CD14-positive monocyte (primary cell): ENCODE measurements around the gene ARHGEF6. TPM values are rescaled to one million over a fixed set of nuclear protein-coding genes. Genes with fewer than 3 reads are reported as not detected.

Source experiments
- DNase-seq, 3 donors: peaks; one replicate each; pipeline ENCODE4 v3.0.0-alpha.2; 2011 to 2022
- H2AFZ ChIP-seq: 2 replicates; pipeline ENCODE4 v1.6.0; 2012; ENCODE audit warnings: mild to moderate bottlenecking, low read depth, low read length, inconsistent platforms; ENCODE audit not compliant: insufficient read depth, poor library complexity, severe bottlenecking
- H3K27ac ChIP-seq, 2 donors: 1 replicate in 1 of 2; 2 replicates in 1 of 2; pipeline ENCODE4 v1.5.1; 2012 to 2013; ENCODE audit warnings: low read length in 2 of 2, control low read depth in 1 of 2, inconsistent platforms in 1 of 2, low read depth in 1 of 2, mild to moderate bottlenecking in 1 of 2
- H3K27me3 ChIP-seq, 2 donors: one replicate each; pipeline versions ENCODE4 v1.6.0 to v1.6.1; 2011 to 2013; ENCODE audit warnings: low read length in 2 of 2; ENCODE audit not compliant: control insufficient read depth in 2 of 2, insufficient read depth in 2 of 2
- H3K36me3 ChIP-seq, 2 donors: replicated peaks in 1 of 2; 1 replicate in 1 of 2; 2 replicates in 1 of 2; pipeline versions ENCODE4 v1.5.1 to v1.6.1; 2012 to 2013; ENCODE audit warnings: low read length in 2 of 2, control low read depth in 1 of 2, inconsistent platforms in 1 of 2, mild to moderate bottlenecking in 1 of 2; ENCODE audit not compliant: insufficient read depth in 2 of 2, control insufficient read depth in 1 of 2
- H3K4me1 ChIP-seq, 2 donors: 1 replicate in 1 of 2; 2 replicates in 1 of 2; pipeline versions ENCODE4 v1.5.1 to v1.6.1; 2012 to 2013; ENCODE audit warnings: low read length in 2 of 2, control low read depth in 1 of 2, inconsistent platforms in 1 of 2, mild to moderate bottlenecking in 1 of 2, moderate library complexity in 1 of 2; ENCODE audit not compliant: insufficient read depth in 2 of 2, control insufficient read depth in 1 of 2
- H3K4me2 ChIP-seq: replicated peaks from 2 replicates; pipeline ENCODE3; 2012; ENCODE audit warnings: low read length, moderate library complexity, mild to moderate bottlenecking; ENCODE audit not compliant: poor library complexity, severe bottlenecking; ENCODE audit errors: extremely low read depth
- H3K4me3 ChIP-seq, 3 experiments: fragments of 200-600 bp in 1 of 3; sonication (generic) in 1 of 3; replicated peaks in 1 of 3; 1 replicate in 2 of 3; 2 replicates in 1 of 3; pipeline ENCODE4 v1.5.1; 2011 to 2013; ENCODE audit warnings: low read length in 3 of 3, mild to moderate bottlenecking in 3 of 3, control low read depth in 2 of 3, low read depth in 2 of 3, inconsistent platforms in 1 of 3, moderate library complexity in 1 of 3
- H3K79me2 ChIP-seq: 2 replicates; pipeline ENCODE4 v1.6.0; 2012; ENCODE audit warnings: mild to moderate bottlenecking, control low read depth, inconsistent platforms, low read length, moderate library complexity; ENCODE audit not compliant: insufficient read depth
- H3K9ac ChIP-seq: 2 replicates; pipeline ENCODE4 v1.6.0; 2017; ENCODE audit warnings: low read length, mild to moderate bottlenecking; ENCODE audit not compliant: insufficient read depth, poor library complexity, severe bottlenecking
- H3K9me3 ChIP-seq, 2 donors: replicated peaks in 1 of 2; 1 replicate in 1 of 2; 2 replicates in 1 of 2; pipeline versions ENCODE4 v1.5.1 to v1.6.1; 2012 to 2013; ENCODE audit warnings: low read length in 2 of 2, control low read depth in 1 of 2; ENCODE audit not compliant: control insufficient read depth in 1 of 2, insufficient read depth in 1 of 2
- H4K20me1 ChIP-seq: 2 replicates; pipeline ENCODE4 v1.6.0; 2012; ENCODE audit warnings: mild to moderate bottlenecking, low read length, control low read depth, moderate library complexity; ENCODE audit not compliant: insufficient read depth
- H3K27ac Mint-ChIP-seq, 7 donors: one replicate each; pipeline ENCODE4 v1.8.0; 2020; ENCODE audit warnings: mild to moderate bottlenecking in 7 of 7, mixed read lengths in 7 of 7, moderate library complexity in 6 of 7, inconsistent platforms in 2 of 7
- H3K27me3 Mint-ChIP-seq, 3 donors: one replicate each; pipeline ENCODE4 v1.8.0; 2021 to 2022; ENCODE audit warnings: low read depth in 3 of 3, mild to moderate bottlenecking in 3 of 3, mixed read lengths in 3 of 3, moderate library complexity in 3 of 3, inconsistent platforms in 1 of 3
- H3K36me3 Mint-ChIP-seq, 2 donors: one replicate each; pipeline ENCODE4 v1.8.0; 2020; ENCODE audit warnings: mixed read lengths in 2 of 2, inconsistent platforms in 1 of 2, mild to moderate bottlenecking in 1 of 2
- H3K4me1 Mint-ChIP-seq: one replicate; pipeline ENCODE4 v1.8.0; 2020; ENCODE audit warnings: mild to moderate bottlenecking, mixed read lengths
- H3K4me3 Mint-ChIP-seq, 2 donors: one replicate each; pipeline ENCODE4 v1.8.0; 2020; ENCODE audit warnings: mild to moderate bottlenecking in 2 of 2, mixed read lengths in 2 of 2, moderate library complexity in 1 of 2
- H3K9me3 Mint-ChIP-seq, 7 donors: one replicate each; pipeline ENCODE4 v1.8.0; 2020 to 2022; ENCODE audit warnings: mixed read lengths in 7 of 7, mild to moderate bottlenecking in 6 of 7, moderate library complexity in 6 of 7, inconsistent platforms in 2 of 7
- CTCF ChIP-seq: fragments of 200-600 bp; IDR thresholded peaks from one replicate; pipeline ENCODE4 v1.8.0; 2022; ENCODE audit warnings: antibody characterized with exemption, mild to moderate bottlenecking
- WGBS: methylation state at CpG from one replicate; pipeline ENCODE4 v1.1.5; 2013; ENCODE audit warnings: missing lambda C conversion rate; ENCODE audit not compliant: insufficient coverage; 5-methylcytosine and 5-hydroxymethylcytosine counted together
- intact Hi-C, 2 donors: fragments of 100-400 bp; cut with micrococcal nuclease; formaldehyde crosslinking; loops; one replicate each; pipeline versions ENCODE4 v1.15.0 to v1.15.1; 2023
- polyA plus RNA-seq, 3 donors: library from polyadenylated mRNA; depleted of rRNA in 1 of 3; unstranded in 2 of 3; stranded (reverse) in 1 of 3; fragments of 300-500 nt in 2 of 3; fragments of >200 nt in 1 of 3; fragmentation: Illumina TruSeq in 2 of 3; gene quantifications; 1 replicate in 2 of 3; 2 replicates in 1 of 3; pipeline ENCODE4 v1.2.3, GENCODE V29; 2012 to 2021

ARHGEF6 gene
- polyA plus RNA-seq, 3 donors: 51.4 to 79.2 (median 57.0) TPM

- H3K4me3 Mint-ChIP-seq: no peak overlapping the region
- peaks cover 7 to 8% of the 10 kb centered on the region in 2 donors for H3K36me3 Mint-ChIP-seq
- Histone ChIP-seq H3K27me3 (no peaks in the 10 kb centered on the region), H3K9ac (no peak overlapping the region), H3K4me2 (no peak overlapping the region), H3K9me3 (no peaks in the 10 kb centered on the region), H3K27ac (no peak overlapping the region), H4K20me1 (no peaks in the 10 kb centered on the region), H3K4me1 (peaks cover 21 to 25% of the 10 kb centered on the region in 2 donors), H2AFZ (no peak overlapping the region), H3K4me3 (no peak overlapping the region), H3K36me3 (no peaks in the 10 kb centered on the region), H3K79me2 (peaks cover 36% of the 10 kb centered on the region)
- no CpG with 5 or more reads among the region's 2 CpGs for WGBS
- peaks cover 0 to 3% (median 0%) of the 10 kb centered on the region in 7 donors for H3K9me3 Mint-ChIP-seq
- no peak for DNase-seq
- peaks cover 0 to 4% (median 0%) of the 10 kb centered on the region in 3 donors for H3K27me3 Mint-ChIP-seq
- H3K4me1 Mint-ChIP-seq: peaks cover 38% of the 10 kb centered on the region
- H3K27ac Mint-ChIP-seq: no peak overlapping the region
- intact Hi-C loops: no loop called here
- no peak for TF ChIP-seq CTCF
Observed at GRCh38 chrX:136718091-136718490, 62.6 kb downstream of the ARHGEF6 start.

GRCh38 chrX:136714626-136715599 lies 65.8 kb downstream of the ARHGEF6 start:
- TF ChIP-seq CTCF: no peak
- Histone ChIP-seq H3K79me2 (peaks cover 30% of the 10 kb centered on the region), H3K27me3 (no peaks in the 10 kb centered on the region), H2AFZ (no peak overlapping the region), H3K9me3 (no peaks in the 10 kb centered on the region), H4K20me1 (no peaks in the 10 kb centered on the region), H3K4me3 (peak overlapping the region in 2 of 3 experiments; percentile 19 to 31), H3K4me2 (peak overlapping the region; percentile 49), H3K9ac (no peak overlapping the region), H3K36me3 (peaks cover 6 to 10% of the 10 kb centered on the region in 2 donors), H3K4me1 (peaks cover 29 to 34% of the 10 kb centered on the region in 2 donors), H3K27ac (peak overlapping the region; percentile 20 to 69)
- Mint-ChIP-seq H3K36me3 (peaks cover under 1 to 21% of the 10 kb centered on the region in 2 donors), H3K27me3 (peaks cover 0 to 4% (median 1%) of the 10 kb centered on the region in 3 donors), H3K4me1 (peaks cover 50% of the 10 kb centered on the region), H3K4me3 (peak overlapping the region; percentile 52 to 63), H3K9me3 (no peaks in the 10 kb centered on the region), H3K27ac (peak overlapping the region; percentile 49 to 87 (median 74))
- DNase-seq: peak; percentile 18 to 46 (median 39)
- intact Hi-C loops: no loop called here
- WGBS: no CpG with 5 or more reads among the region's 6 CpGs
